ENCODE measurements around the gene PACRG.

PACRG gene

DNA sequence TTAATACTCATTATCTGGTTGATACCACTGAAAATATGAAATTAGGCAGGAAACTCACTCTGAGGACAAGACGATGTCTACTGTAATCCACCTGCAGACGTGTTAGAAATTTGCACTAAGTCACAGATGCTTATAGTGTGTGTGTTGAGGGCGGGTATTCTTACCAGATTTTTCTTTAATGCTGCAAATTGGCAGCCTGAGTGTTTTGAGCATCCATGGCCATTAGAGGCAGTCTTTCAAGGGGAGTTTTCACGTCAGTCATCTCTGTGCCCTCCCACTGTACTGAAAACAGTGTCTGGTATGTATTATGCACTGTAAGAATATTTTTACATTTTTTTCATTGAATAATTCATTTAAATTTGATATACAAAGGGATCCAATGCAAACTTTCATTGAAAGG is 420.2 kb downstream of the PACRG start:
- no peak for TF ChIP-seq CTCF (IDR thresholded peaks at IDR 0.05; ENCODE audit: extremely low read depth, insufficient read depth, missing control alignments)
- DNase-seq (ENCODE audit: low spot score): no peak
- in situ Hi-C loops (cut with MboI; ENCODE audit: low pct_unique_long_range_greater_than_20kb, low sequenced_read_pairs, unreplicated experiment): no loop called here

DNA sequence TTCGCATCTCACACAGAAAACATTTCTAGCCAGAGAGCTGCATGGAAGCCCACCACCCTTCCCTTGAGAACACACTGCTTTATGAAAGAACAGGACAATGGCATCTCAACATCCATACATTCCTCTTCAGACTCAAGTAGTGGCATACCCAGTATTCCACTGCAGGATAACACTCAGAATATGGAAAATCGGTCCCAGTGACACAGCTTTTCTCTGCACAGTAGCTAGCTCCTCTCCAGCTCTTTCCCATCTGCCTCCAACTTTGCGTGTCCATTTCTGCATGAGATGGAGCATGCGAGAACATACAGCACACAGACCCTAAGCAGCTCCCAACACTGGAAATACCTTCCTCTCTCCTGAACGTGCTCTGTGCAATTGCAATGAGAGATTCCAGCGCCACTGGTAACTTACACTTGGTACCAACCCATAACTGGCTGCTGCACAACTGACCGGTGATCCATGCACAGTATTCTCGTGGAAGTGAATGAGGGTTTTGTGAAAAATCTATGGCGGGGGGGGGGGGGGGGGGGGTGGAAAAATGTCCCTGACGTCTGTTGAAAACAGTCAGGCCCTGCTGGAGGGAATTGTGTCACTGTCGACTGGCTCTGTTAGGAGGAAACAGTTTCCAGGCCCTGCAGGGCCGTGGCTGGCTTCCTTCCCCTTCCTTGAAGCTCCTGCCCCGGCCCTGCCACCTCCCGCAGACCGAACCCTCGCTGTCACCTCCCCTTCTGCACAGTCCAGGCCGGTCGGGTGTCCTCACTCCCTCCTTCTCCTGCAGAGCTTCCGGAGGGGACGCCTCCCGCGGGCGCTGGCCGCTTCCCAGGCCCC is 420.9 kb downstream of the PACRG start:
- no peak for DNase-seq (ENCODE audit: low spot score)
- no peak for TF ChIP-seq CTCF (IDR thresholded peaks at IDR 0.05; ENCODE audit: extremely low read depth, insufficient read depth, missing control alignments)
- in situ Hi-C loops (cut with MboI; ENCODE audit: low pct_unique_long_range_greater_than_20kb, low sequenced_read_pairs, unreplicated experiment): no loop called here

DNA sequence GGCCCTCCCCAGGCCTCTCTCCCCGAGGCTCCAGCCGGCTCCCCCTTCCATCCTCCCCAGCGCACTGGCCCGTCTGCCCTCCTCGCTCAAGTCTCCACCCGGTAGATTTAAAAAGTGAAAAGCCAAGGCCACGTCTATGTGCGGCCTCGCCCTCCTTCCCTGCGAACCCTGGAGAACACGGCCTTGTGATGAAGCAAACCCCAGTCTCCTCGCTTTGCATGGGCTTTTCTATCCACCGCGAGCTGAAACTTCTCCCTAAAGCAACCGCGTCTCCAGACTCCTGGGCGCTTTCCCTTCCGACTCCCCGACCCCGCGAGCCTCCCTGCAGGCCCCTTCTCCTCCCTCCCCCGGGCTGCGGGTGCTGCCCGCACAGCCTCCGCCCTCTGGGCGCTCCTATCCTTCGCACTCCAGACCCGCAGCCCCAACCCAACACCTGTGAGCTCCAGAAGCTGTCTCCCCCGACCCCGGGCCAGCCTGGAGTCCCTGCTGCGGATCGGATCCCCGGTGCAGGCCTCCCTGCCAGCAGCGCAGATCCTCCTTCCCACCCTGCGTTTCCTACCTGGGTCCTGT is 421.6 kb downstream of the PACRG start:
- no peak for DNase-seq (ENCODE audit: low spot score)
- TF ChIP-seq CTCF (IDR thresholded peaks at IDR 0.05; ENCODE audit: extremely low read depth, insufficient read depth, missing control alignments): no peak

GRCh38 chr6:163151212-163151611 is 423.4 kb downstream of the PACRG start:
- in situ Hi-C loops (cut with MboI; ENCODE audit: low pct_unique_long_range_greater_than_20kb, low sequenced_read_pairs, unreplicated experiment): no loop called here
- no peak for DNase-seq (ENCODE audit: low spot score)
- no peak for TF ChIP-seq CTCF (IDR thresholded peaks at IDR 0.05; ENCODE audit: extremely low read depth, insufficient read depth, missing control alignments)

More for the DNA sequence above, 421.6 kb downstream of the PACRG start:
- in situ Hi-C loops (cut with MboI; ENCODE audit: low pct_unique_long_range_greater_than_20kb, low sequenced_read_pairs, unreplicated experiment): no loop called here

DNA sequence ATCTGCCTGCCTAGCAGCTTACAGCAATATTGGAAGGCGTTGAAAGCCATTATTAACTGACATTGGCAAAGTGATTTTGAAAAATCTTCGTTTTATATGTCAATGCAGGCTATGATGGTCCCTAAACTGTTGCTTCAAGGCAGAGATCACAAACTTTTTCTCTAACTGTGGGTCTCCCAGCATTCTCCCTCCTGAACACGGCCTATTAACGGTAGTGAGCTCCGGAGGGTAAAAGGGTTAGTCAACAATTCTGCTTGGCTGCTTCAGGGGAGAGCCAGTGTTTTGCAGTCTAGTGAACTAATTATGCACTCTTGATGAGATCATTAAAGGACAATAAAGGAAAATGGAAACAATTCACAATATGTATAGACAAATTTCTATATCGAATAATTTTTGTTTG is 424.9 kb downstream of the PACRG start:
- TF ChIP-seq CTCF (IDR thresholded peaks at IDR 0.05; ENCODE audit: extremely low read depth, insufficient read depth, missing control alignments): no peak
- in situ Hi-C loops (cut with MboI; ENCODE audit: low pct_unique_long_range_greater_than_20kb, low sequenced_read_pairs, unreplicated experiment): no loop called here
- no peak for DNase-seq (ENCODE audit: low spot score)

- no peak for DNase-seq (ENCODE audit: low spot score)
- no peak for TF ChIP-seq CTCF (IDR thresholded peaks at IDR 0.05; ENCODE audit: extremely low read depth, insufficient read depth, missing control alignments)
- in situ Hi-C loops (cut with MboI; ENCODE audit: low pct_unique_long_range_greater_than_20kb, low sequenced_read_pairs, unreplicated experiment): no loop called here
These were observed 431.3 kb downstream of the PACRG start for GRCh38 chr6:163159110-163159509.

All from GM13977 (cell line).